HG03469 (cell line): Measurements from ENCODE around the gene CTSD.

Experiments
- ATAC-seq: cut with Tn5 transposase; IDR thresholded peaks from one replicate; pipeline ENCODE4 v1.9.1; 2021; ENCODE audit warnings: mild to moderate bottlenecking, moderate library complexity, moderate number of reproducible peaks; ENCODE audit not compliant: unreplicated experiment

Gene CTSD

GRCh38 chr11:1782831-1783724 lies 19.4 kb upstream of the CTSD start:
- ATAC-seq: no peak

- no peak for ATAC-seq
These were observed 18.4 kb upstream of the CTSD start for GRCh38 chr11:1782031-1782590.

GRCh38 chr11:1781593-1781975 lies 17.9 kb upstream of the CTSD start:
- ATAC-seq: no peak

GRCh38 chr11:1780700-1781592 lies 17.2 kb upstream of the CTSD start:
- no peak for ATAC-seq

GRCh38 chr11:1779806-1780699 lies 16.3 kb upstream of the CTSD start:
- no peak for ATAC-seq

DNA sequence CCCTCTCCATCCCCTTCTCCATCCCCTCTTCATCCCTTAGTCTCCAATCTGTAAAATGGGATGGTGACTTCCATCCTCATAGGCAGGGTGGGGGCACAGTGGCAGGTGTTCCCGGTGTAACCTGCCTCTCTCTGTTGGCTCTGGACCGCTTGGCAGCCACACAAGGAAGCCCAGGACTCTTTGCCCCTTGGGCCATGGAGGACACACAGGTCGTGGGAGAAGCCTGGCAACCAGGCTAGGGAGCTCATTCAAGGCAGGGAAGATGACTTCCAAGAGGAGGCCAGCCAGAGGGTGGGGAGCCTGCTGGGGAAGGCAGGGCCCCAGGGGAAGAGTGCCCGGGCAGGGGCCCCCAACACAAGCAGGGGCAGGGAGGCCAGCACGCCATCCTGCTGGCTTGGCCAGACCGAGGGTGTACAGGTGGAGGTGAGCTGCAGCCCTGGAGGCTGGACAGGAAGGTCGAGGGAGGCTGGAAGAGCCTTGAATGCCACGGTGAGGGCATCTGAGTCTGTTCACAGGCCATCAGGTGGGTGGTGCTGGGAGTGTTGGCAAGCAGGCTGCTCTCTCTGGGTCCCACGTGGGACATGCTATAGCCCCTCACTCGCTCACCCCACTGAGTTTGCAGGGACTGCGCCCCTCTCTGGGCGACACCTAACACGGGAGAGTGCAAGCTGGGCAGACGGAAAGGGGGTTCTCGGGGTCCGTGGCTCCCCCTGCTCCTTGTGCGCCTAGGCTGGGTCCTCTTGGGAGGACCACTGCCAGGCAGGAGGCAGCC lies 15.5 kb upstream of the CTSD start:
- no peak for ATAC-seq

DNA sequence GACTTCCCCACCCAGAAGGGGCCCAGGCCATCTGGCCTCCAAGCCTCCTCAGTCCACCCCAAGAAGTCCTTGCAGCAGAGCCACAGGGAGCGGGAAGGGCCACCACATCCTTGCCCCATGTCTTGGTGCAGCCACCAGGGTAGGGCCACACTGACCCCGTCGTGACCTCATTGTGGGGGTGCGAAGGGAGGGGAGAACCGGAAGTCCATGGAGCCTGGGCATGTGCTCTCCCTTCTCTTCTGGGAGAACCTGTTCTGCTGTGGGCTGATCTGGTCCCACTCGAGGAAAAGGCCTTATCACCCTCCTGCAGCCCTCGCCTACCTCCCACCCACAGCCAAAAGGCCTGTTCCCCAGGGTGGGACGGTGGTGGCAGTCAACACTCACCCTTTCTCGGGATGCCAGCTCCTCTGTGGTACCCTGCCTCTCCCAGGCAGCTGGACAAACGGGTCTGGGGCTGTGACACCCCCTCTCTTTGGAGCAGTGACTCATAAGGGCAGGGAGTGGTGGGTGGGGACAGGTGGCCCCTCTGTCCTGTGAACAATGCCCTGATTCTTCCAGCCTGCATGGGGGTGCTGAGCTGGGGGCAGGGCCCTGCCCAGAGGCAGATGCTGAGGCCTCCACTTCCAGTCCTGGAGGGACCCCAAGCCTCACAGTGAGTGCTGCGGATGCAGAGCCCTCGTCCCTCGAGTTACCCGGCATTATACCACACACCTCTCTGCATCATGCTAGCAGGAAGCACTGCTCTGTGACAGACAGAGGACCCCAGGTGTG lies 14.6 kb upstream of the CTSD start:
- no peak for ATAC-seq

- ATAC-seq: no peak
These were observed 14.0 kb upstream of the CTSD start for GRCh38 chr11:1777737-1778136.

- ATAC-seq: no peak
These were observed 13.4 kb upstream of the CTSD start for GRCh38 chr11:1776944-1777715.

DNA sequence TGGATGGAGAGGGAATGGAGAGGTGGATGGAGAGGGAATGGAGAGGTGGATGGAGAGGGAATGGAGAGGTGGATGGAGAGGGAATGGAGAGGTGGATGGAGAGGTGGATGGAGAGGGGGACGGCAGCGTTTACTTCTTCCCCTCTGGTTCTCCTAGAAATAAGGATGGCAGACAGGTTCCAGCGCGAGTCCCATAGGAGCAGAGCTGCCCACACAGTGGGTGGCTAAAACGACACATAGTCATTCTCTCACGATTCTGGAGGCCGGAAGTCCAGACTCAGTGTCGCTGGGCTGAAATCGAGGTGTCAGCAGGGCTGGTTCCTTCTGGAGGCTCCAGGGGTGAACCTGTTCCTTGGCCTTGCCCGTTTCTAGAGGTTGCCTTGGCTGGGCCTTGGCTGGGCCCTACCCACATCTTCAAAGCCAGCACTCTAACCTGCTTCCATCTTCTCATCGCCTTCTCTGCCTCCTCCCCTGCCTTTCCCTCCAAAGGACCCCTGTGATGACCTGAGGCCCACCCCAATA lies 12.7 kb upstream of the CTSD start:
- no peak for ATAC-seq

DNA sequence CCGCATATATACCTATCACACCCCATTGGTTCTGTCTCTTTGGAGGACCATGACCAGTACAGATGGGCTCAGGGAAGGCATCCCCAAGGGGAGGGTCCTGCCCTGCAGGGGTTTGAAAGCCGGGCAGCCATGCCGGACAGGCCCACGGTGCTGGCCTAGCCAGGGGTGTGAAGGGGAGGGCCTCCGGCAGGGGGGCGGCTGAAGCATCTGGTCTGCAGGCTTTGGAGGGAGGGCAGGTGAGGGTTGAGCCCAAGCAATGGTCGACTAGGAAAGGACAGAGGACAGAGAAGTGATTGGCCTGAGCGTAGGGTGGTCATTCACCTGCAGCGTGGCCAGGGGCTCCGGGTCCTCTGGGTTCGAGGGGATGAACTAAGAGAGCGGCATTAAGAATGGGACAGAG lies 11.2 kb upstream of the CTSD start:
- no peak for ATAC-seq

- ATAC-seq: no peak
These were observed 10.3 kb upstream of the CTSD start for GRCh38 chr11:1773994-1774550.

DNA sequence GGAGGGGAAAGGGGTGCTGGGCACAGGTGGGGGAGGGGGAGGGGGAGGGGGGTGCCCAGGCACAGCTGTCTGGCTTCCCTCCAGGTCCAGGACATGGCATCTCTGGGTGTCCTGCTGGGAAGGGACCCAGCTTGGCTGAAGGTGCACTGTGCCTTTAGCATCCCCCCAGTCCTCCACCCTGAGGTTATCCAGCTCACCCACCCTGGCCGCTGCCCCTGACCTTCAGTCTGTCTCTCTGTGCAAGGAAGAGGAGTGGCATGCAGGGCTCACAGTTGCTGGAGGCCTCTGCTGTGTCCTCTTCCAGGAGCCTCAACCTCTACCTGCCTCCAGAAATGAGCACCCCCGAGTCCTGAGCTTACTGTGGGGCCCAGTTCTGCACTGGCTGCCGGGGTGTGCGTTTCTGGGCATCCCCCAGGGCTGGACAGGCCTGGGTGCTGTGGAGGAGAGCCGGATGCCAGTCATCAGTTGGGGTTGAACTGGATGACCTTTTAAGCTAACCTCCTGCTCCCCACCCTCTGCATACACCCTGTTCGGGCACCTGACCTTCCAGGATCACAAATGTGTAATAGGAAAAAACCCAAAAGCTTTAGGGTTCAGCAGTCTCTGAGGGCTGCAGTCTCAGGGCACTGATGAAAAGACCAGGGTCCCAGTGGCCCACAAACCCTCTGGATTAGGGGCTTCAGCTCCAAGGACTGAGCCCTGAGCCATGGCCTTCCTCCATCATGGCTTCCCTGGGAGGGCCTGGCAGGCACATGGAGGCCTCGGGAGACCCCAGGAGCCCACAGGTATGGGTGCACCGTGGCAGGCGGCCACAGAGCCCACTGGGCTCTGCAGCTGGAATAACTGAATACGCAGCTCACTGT lies 9.6 kb upstream of the CTSD start:
- ATAC-seq: no peak

- ATAC-seq: no peak
These were observed 8.8 kb upstream of the CTSD start for GRCh38 chr11:1772270-1773130.

GRCh38 chr11:1771700-1772099 lies 8.0 kb upstream of the CTSD start:
- ATAC-seq: no peak

- no peak for ATAC-seq
These were observed 7.5 kb upstream of the CTSD start for GRCh38 chr11:1771273-1771672.
